ENCODE measurements around the gene MAP3K7.

- TF ChIP-seq CTCF (IDR thresholded peaks at IDR 0.05) (no peak), EZH2phosphoT487 (IDR thresholded peaks at IDR 0.05) (no peak)
Measured at GRCh38 chr6:90575267-90575666, 11.6 kb downstream of the MAP3K7 start.

All from neural progenitor cell (in vitro differentiated cells).